KMS-11 (cell line): ENCODE results near the gene GPC1.

Experiments used
- H2AFZ ChIP-seq: fragments of 200-600 bp; sonication (generic); 2 replicates; pipeline ENCODE4 v1.6.1; 2016; ENCODE audit warnings: antibody characterized with exemption, mixed run types, low read depth
- H3K27ac ChIP-seq: fragments of 200-600 bp; sonication (generic); 2 replicates; pipeline ENCODE4 v1.6.1; 2016; ENCODE audit warnings: mild to moderate bottlenecking, mixed run types
- H3K27me3 ChIP-seq: fragments of 200-600 bp; sonication (generic); 2 replicates; pipeline ENCODE4 v1.6.1; 2017; ENCODE audit warnings: mild to moderate bottlenecking, low read depth, mixed run types, moderate library complexity; ENCODE audit not compliant: insufficient read depth
- H3K36me3 ChIP-seq: fragments of 200-600 bp; sonication (generic); 2 replicates; pipeline ENCODE4 v1.6.1; 2017; ENCODE audit warnings: mild to moderate bottlenecking, mixed run types; ENCODE audit not compliant: insufficient read depth
- H3K4me1 ChIP-seq: fragments of 200-600 bp; sonication (generic); 2 replicates; pipeline ENCODE4 v1.6.1; 2016; ENCODE audit warnings: mild to moderate bottlenecking, low read depth, mixed run types; ENCODE audit not compliant: poor library complexity, severe bottlenecking
- H3K4me2 ChIP-seq: fragments of 200-600 bp; sonication (generic); 2 replicates; pipeline ENCODE4 v1.7.0; 2016; ENCODE audit warnings: mild to moderate bottlenecking, mixed run types
- H3K4me3 ChIP-seq: fragments of 200-600 bp; sonication (generic); IDR thresholded peaks from 2 replicates; pipeline ENCODE4 v1.6.1; 2017; ENCODE audit warnings: low read depth, low read length, mixed read lengths; ENCODE audit not compliant: insufficient read depth
- H3K79me2 ChIP-seq: fragments of 200-600 bp; sonication (generic); 2 replicates; pipeline ENCODE4 v1.6.1; 2016; ENCODE audit warnings: low read depth, mixed run types; ENCODE audit not compliant: insufficient read depth
- H3K9ac ChIP-seq: fragments of 200-600 bp; sonication (generic); 2 replicates; pipeline ENCODE4 v1.6.1; 2016; ENCODE audit warnings: mild to moderate bottlenecking, mixed run types
- H4K20me1 ChIP-seq: fragments of 200-600 bp; sonication (generic); 2 replicates; pipeline ENCODE4 v1.6.1; 2016; ENCODE audit warnings: mild to moderate bottlenecking, mixed run types; ENCODE audit not compliant: insufficient read depth
- CTCF ChIP-seq: fragments of 200-600 bp; sonication (generic); conservative IDR thresholded peaks from 2 replicates; pipeline ENCODE4 v1.6.1; 2017; ENCODE audit warnings: low read depth, mild to moderate bottlenecking, antibody characterized with exemption, low read length, moderate library complexity, mixed read lengths

The GPC1 gene

GRCh38 chr2:240447934-240448333 is 12.5 kb downstream of the GPC1 start:
- no peak overlapping the region for H2AFZ ChIP-seq
- no peaks in the 10 kb centered on the region for H3K79me2 ChIP-seq
- H3K9ac ChIP-seq, result no peak overlapping the region
- H3K27me3 ChIP-seq, result peaks cover 43% of the 10 kb centered on the region
- no peaks in the 10 kb centered on the region for H3K4me1 ChIP-seq
- H3K4me2 ChIP-seq, result no peak overlapping the region
- H4K20me1 ChIP-seq, result no peaks in the 10 kb centered on the region
- H3K27ac ChIP-seq, result no peak overlapping the region
- H3K36me3 ChIP-seq, result no peaks in the 10 kb centered on the region
- no peak for TF ChIP-seq CTCF
- H3K4me3 ChIP-seq, result no peak overlapping the region

GRCh38 chr2:240448387-240449274 is 13.2 kb downstream of the GPC1 start:
- TF ChIP-seq CTCF, result no peak
- H3K4me2 ChIP-seq, result no peak overlapping the region
- peaks cover 38% of the 10 kb centered on the region for H3K27me3 ChIP-seq
- no peaks in the 10 kb centered on the region for H3K4me1 ChIP-seq
- H2AFZ ChIP-seq, result no peak overlapping the region
- H3K27ac ChIP-seq, result no peak overlapping the region
- H3K9ac ChIP-seq, result no peak overlapping the region
- H3K4me3 ChIP-seq, result no peak overlapping the region
- H3K36me3 ChIP-seq, result no peaks in the 10 kb centered on the region
- no peaks in the 10 kb centered on the region for H4K20me1 ChIP-seq
- H3K79me2 ChIP-seq, result no peaks in the 10 kb centered on the region

GRCh38 chr2:240449764-240450531 is 14.5 kb downstream of the GPC1 start:
- no peak overlapping the region for H3K4me3 ChIP-seq
- H3K27me3 ChIP-seq, result peaks cover 36% of the 10 kb centered on the region
- H3K27ac ChIP-seq, result no peak overlapping the region
- H3K79me2 ChIP-seq, result no peaks in the 10 kb centered on the region
- no peak overlapping the region for H3K4me2 ChIP-seq
- no peak for TF ChIP-seq CTCF
- H3K9ac ChIP-seq, result no peak overlapping the region
- no peaks in the 10 kb centered on the region for H4K20me1 ChIP-seq
- H2AFZ ChIP-seq, result no peak overlapping the region
- H3K36me3 ChIP-seq, result no peaks in the 10 kb centered on the region
- H3K4me1 ChIP-seq, result no peaks in the 10 kb centered on the region

- no peaks in the 10 kb centered on the region for H3K79me2 ChIP-seq
- H3K9ac ChIP-seq, result no peak overlapping the region
- H3K27me3 ChIP-seq, result peaks cover 42% of the 10 kb centered on the region
- no peak overlapping the region for H3K27ac ChIP-seq
- no peak for TF ChIP-seq CTCF
- H2AFZ ChIP-seq, result no peak overlapping the region
- no peak overlapping the region for H3K4me3 ChIP-seq
- no peaks in the 10 kb centered on the region for H3K36me3 ChIP-seq
- no peak overlapping the region for H3K4me2 ChIP-seq
- H3K4me1 ChIP-seq, result no peaks in the 10 kb centered on the region
- H4K20me1 ChIP-seq, result no peaks in the 10 kb centered on the region
These were observed 15.2 kb downstream of the GPC1 start for GRCh38 chr2:240450532-240451107.
